Measurements from ENCODE around the gene MLLT3.

Gene MLLT3

GRCh38 chr9:20384642-20385041 lies 237.7 kb downstream of the MLLT3 start:
- WGBS (ENCODE audit: extremely low coverage, insufficient coverage, insufficient read length): no CpG with 5 or more reads among the region's 2 CpGs
- Histone ChIP-seq H3K79me1 (ENCODE audit: low read length) (no peaks in the 10 kb centered on the region), H3K9me3 (ENCODE audit: insufficient read depth, low read depth, low read length) (no peaks in the 10 kb centered on the region), H3K4me3 (ENCODE audit: low read depth, low read length) (no peak overlapping the region), H2BK12ac (ENCODE audit: low read length) (no peak overlapping the region), H2BK5ac (ENCODE audit: low read depth, low read length, poor library complexity) (no peak overlapping the region), H3K36me3 (ENCODE audit: control insufficient read depth in 1 of 2, insufficient read depth in 2 of 2, low read length in 2 of 2) (no peaks in the 10 kb centered on the region), H3K14ac (ENCODE audit: low read length) (no peak overlapping the region), H3K27ac (ENCODE audit: low read depth, low read length) (no peak overlapping the region), H3K18ac (ENCODE audit: low read length) (no peak overlapping the region), H3K4me2 (ENCODE audit: low read length) (no peak overlapping the region), H3K9ac (ENCODE audit: low read length) (no peak overlapping the region), H2AFZ (ENCODE audit: insufficient read depth, low read length, poor library complexity) (no peak overlapping the region), H3K4me1 (ENCODE audit: control insufficient read depth in 1 of 2, insufficient read depth in 2 of 2, low read length in 2 of 2) (no peaks in the 10 kb centered on the region), H3K23ac (ENCODE audit: low read length) (no peak overlapping the region), H4K91ac (ENCODE audit: low read depth, low read length) (no peak overlapping the region), H3K27me3 (ENCODE audit: insufficient read depth, low read length) (no peaks in the 10 kb centered on the region), H4K12ac (ENCODE audit: low read depth, low read length) (no peak overlapping the region), H3K4ac (ENCODE audit: low read depth, low read length) (no peak overlapping the region), H2AK5ac (ENCODE audit: low read length) (no peak overlapping the region), H3K79me2 (ENCODE audit: control insufficient read depth, insufficient read depth, low read length, poor library complexity) (no peaks in the 10 kb centered on the region), H2BK120ac (ENCODE audit: insufficient read depth, low read length, poor library complexity) (no peak overlapping the region), H4K8ac (ENCODE audit: low read depth, low read length) (no peak overlapping the region)
- no peak for DNase-seq

GRCh38 chr9:20382460-20383071 lies 239.7 kb downstream of the MLLT3 start:
- Histone ChIP-seq H3K4ac (ENCODE audit: low read depth, low read length) (no peak overlapping the region), H4K8ac (ENCODE audit: low read depth, low read length) (no peak overlapping the region)
- no CpG with 5 or more reads among the region's 2 CpGs for WGBS (ENCODE audit: extremely low coverage, insufficient coverage, insufficient read length)

GRCh38 chr9:20380546-20380945 lies 241.8 kb downstream of the MLLT3 start:
- Histone ChIP-seq H3K14ac (ENCODE audit: low read length) (no peak overlapping the region), H4K8ac (ENCODE audit: low read depth, low read length) (no peak overlapping the region), H3K4me1 (ENCODE audit: control insufficient read depth in 1 of 2, insufficient read depth in 2 of 2, low read length in 2 of 2) (no peaks in the 10 kb centered on the region), H2BK12ac (ENCODE audit: low read length) (no peak overlapping the region), H3K36me3 (ENCODE audit: control insufficient read depth in 1 of 2, insufficient read depth in 2 of 2, low read length in 2 of 2) (no peaks in the 10 kb centered on the region), H3K4me3 (ENCODE audit: low read depth, low read length) (no peak overlapping the region), H3K9ac (ENCODE audit: low read length) (no peak overlapping the region), H2BK5ac (ENCODE audit: low read depth, low read length, poor library complexity) (no peak overlapping the region), H4K91ac (ENCODE audit: low read depth, low read length) (no peak overlapping the region), H2AFZ (ENCODE audit: insufficient read depth, low read length, poor library complexity) (no peak overlapping the region), H3K9me3 (ENCODE audit: insufficient read depth, low read depth, low read length) (no peaks in the 10 kb centered on the region), H3K4ac (ENCODE audit: low read depth, low read length) (no peak overlapping the region), H3K79me1 (ENCODE audit: low read length) (no peaks in the 10 kb centered on the region), H3K27me3 (ENCODE audit: insufficient read depth, low read length) (no peaks in the 10 kb centered on the region), H2BK120ac (ENCODE audit: insufficient read depth, low read length, poor library complexity) (no peak overlapping the region), H4K12ac (ENCODE audit: low read depth, low read length) (no peak overlapping the region), H3K79me2 (ENCODE audit: control insufficient read depth, insufficient read depth, low read length, poor library complexity) (no peaks in the 10 kb centered on the region), H3K23ac (ENCODE audit: low read length) (no peak overlapping the region), H3K27ac (ENCODE audit: low read depth, low read length) (no peak overlapping the region), H2AK5ac (ENCODE audit: low read length) (no peak overlapping the region), H3K4me2 (ENCODE audit: low read length) (no peak overlapping the region), H3K18ac (ENCODE audit: low read length) (no peak overlapping the region)
- no CpG with 5 or more reads among the region's 5 CpGs for WGBS (ENCODE audit: extremely low coverage, insufficient coverage, insufficient read length)
- DNase-seq: no peak

More at GRCh38 chr9:20382460-20383071, 239.7 kb downstream of the MLLT3 start:
- H3K79me1 ChIP-seq (ENCODE audit: low read length): no peaks in the 10 kb centered on the region
- no peak overlapping the region for H3K14ac ChIP-seq (ENCODE audit: low read length)
- no peaks in the 10 kb centered on the region for H3K79me2 ChIP-seq (ENCODE audit: control insufficient read depth, insufficient read depth, low read length, poor library complexity)
- no peak for DNase-seq
- H3K4me2 ChIP-seq (ENCODE audit: low read length): no peak overlapping the region
- no peak overlapping the region for H3K9ac ChIP-seq (ENCODE audit: low read length)
- H3K23ac ChIP-seq (ENCODE audit: low read length): no peak overlapping the region
- no peak overlapping the region for H3K4me3 ChIP-seq (ENCODE audit: low read depth, low read length)
- no peaks in the 10 kb centered on the region for H3K36me3 ChIP-seq (ENCODE audit: control insufficient read depth in 1 of 2, insufficient read depth in 2 of 2, low read length in 2 of 2)
- no peak overlapping the region for H2BK5ac ChIP-seq (ENCODE audit: low read depth, low read length, poor library complexity)
- no peak overlapping the region for H3K18ac ChIP-seq (ENCODE audit: low read length)
- H4K91ac ChIP-seq (ENCODE audit: low read depth, low read length): no peak overlapping the region
- H3K27ac ChIP-seq (ENCODE audit: low read depth, low read length): no peak overlapping the region
- H3K27me3 ChIP-seq (ENCODE audit: insufficient read depth, low read length): no peaks in the 10 kb centered on the region
- H3K9me3 ChIP-seq (ENCODE audit: insufficient read depth, low read depth, low read length): no peaks in the 10 kb centered on the region
- no peaks in the 10 kb centered on the region for H3K4me1 ChIP-seq (ENCODE audit: control insufficient read depth in 1 of 2, insufficient read depth in 2 of 2, low read length in 2 of 2)
- H2AK5ac ChIP-seq (ENCODE audit: low read length): no peak overlapping the region
- H2AFZ ChIP-seq (ENCODE audit: insufficient read depth, low read length, poor library complexity): no peak overlapping the region
- no peak overlapping the region for H2BK12ac ChIP-seq (ENCODE audit: low read length)
- no peak overlapping the region for H4K12ac ChIP-seq (ENCODE audit: low read depth, low read length)
- no peak overlapping the region for H2BK120ac ChIP-seq (ENCODE audit: insufficient read depth, low read length, poor library complexity)

- H3K18ac ChIP-seq (ENCODE audit: low read length): no peak overlapping the region
- no peaks in the 10 kb centered on the region for H3K27me3 ChIP-seq (ENCODE audit: insufficient read depth, low read length)
- no peaks in the 10 kb centered on the region for H3K36me3 ChIP-seq (ENCODE audit: control insufficient read depth in 1 of 2, insufficient read depth in 2 of 2, low read length in 2 of 2)
- H3K4ac ChIP-seq (ENCODE audit: low read depth, low read length): no peak overlapping the region
- H2AFZ ChIP-seq (ENCODE audit: insufficient read depth, low read length, poor library complexity): no peak overlapping the region
- no peak overlapping the region for H3K4me3 ChIP-seq (ENCODE audit: low read depth, low read length)
- H3K9ac ChIP-seq (ENCODE audit: low read length): no peak overlapping the region
- H2AK5ac ChIP-seq (ENCODE audit: low read length): no peak overlapping the region
- H2BK120ac ChIP-seq (ENCODE audit: insufficient read depth, low read length, poor library complexity): no peak overlapping the region
- H3K4me2 ChIP-seq (ENCODE audit: low read length): no peak overlapping the region
- H4K91ac ChIP-seq (ENCODE audit: low read depth, low read length): no peak overlapping the region
- H2BK5ac ChIP-seq (ENCODE audit: low read depth, low read length, poor library complexity): no peak overlapping the region
- H3K4me1 ChIP-seq (ENCODE audit: control insufficient read depth in 1 of 2, insufficient read depth in 2 of 2, low read length in 2 of 2): no peaks in the 10 kb centered on the region
- no peak overlapping the region for H3K23ac ChIP-seq (ENCODE audit: low read length)
- no peak for DNase-seq
- WGBS (ENCODE audit: extremely low coverage, insufficient coverage, insufficient read length): no CpG with 5 or more reads among the region's 2 CpGs
- H3K27ac ChIP-seq (ENCODE audit: low read depth, low read length): no peak overlapping the region
- no peak overlapping the region for H2BK12ac ChIP-seq (ENCODE audit: low read length)
- no peaks in the 10 kb centered on the region for H3K9me3 ChIP-seq (ENCODE audit: insufficient read depth, low read depth, low read length)
- H3K79me1 ChIP-seq (ENCODE audit: low read length): no peaks in the 10 kb centered on the region
- H3K79me2 ChIP-seq (ENCODE audit: control insufficient read depth, insufficient read depth, low read length, poor library complexity): no peaks in the 10 kb centered on the region
- H3K14ac ChIP-seq (ENCODE audit: low read length): no peak overlapping the region
- H4K8ac ChIP-seq (ENCODE audit: low read depth, low read length): no peak overlapping the region
- H4K12ac ChIP-seq (ENCODE audit: low read depth, low read length): no peak overlapping the region
These were observed 242.5 kb downstream of the MLLT3 start for GRCh38 chr9:20379804-20380225.

Data from trophoblast cell (in vitro differentiated cells and primary cell).